ENCODE data around the gene PIP5KL1. TPM values are rescaled to one million over a fixed set of nuclear protein-coding genes. Genes with fewer than 3 reads are reported as not detected.

PIP5KL1 gene
- total and polyA plus RNA-seq, 7 experiments from 2014 or later = 0.17 to 2.9 (median 1.9) TPM; not detected in 1

DNA sequence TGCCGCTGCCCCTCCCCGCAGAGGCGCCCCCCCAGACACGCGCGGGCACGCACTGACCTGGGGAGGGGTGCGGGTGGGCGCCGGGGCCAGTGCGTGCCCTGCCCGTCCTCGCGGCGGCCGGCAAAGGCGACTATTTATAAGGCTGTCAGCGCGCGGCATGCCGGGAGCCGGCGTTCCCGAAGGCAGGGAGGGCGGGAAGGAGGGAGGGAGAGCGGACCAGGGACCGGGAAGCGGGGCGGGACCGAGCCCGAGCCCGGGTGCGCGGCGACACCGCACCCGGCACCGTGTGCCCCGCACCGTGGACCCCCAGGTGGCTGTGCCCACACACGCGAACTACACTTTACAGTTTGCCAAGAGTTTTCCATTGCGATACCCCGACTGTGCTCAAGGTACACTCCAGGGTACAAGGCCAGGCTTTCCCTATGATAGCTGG lies 53.0 kb downstream of the PIP5KL1 start, which contains the start of gene AK1:
AK1 (minus strand) TSS at position 110 of the 433 bp plus-strand sequence. CDS start 3,058 bp downstream, outside the sequence.
- intact Hi-C loops (cut with micrococcal nuclease) = no loop called here
- Mint-ChIP-seq H3K27me3 (peaks cover 0 to 8% (median 0%) of the 10 kb centered on the region in 5 donors), H3K36me3 (peaks cover 0 to 11% (median 9%) of the 10 kb centered on the region in 5 donors), H3K9me3 (no peaks in the 10 kb centered on the region), H3K4me3 (peak within 1 kb of the TSS in 6 of 10 donors; percentile 34 to 64 (median 45)), H3K27ac (peak within 1 kb of the TSS in 2 of 9 donors; percentile 31 to 50), H3K4me1 (peaks cover 0 to 10% (median 6%) of the 10 kb centered on the region in 7 donors)
- Histone ChIP-seq H3K27ac (ENCODE audit: low read depth, low read length) (no peak within 1 kb of the TSS), H3K4me1 (ENCODE audit: control insufficient read depth in 2 of 2, insufficient read depth in 2 of 2, low read length in 2 of 2) (no peaks in the 10 kb centered on the region), H3K27me3 (ENCODE audit: control insufficient read depth in 2 of 2, insufficient read depth in 2 of 2, low read length in 2 of 2) (peaks cover 0 to 4% of the 10 kb centered on the region in 2 donors), H3K9me3 (ENCODE audit: control insufficient read depth in 2 of 3, low read length in 3 of 3) (no peaks in the 10 kb centered on the region), H3K4me3 (ENCODE audit: low read length) (no peak within 1 kb of the TSS), H3K36me3 (ENCODE audit: control insufficient read depth in 2 of 3, insufficient read depth in 3 of 3, low read length in 3 of 3) (no peaks in the 10 kb centered on the region)
- CTCF ChIA-PET = no interaction called here
- ATAC-seq (no peak), DNase-seq (no peak)
- POLR2A ChIA-PET = interaction anchor here (2.8 kb wide), 1 partner anchor 43 kb away, joined by 7 read pairs; no protein-coding TSS in a partner anchor

DNA sequence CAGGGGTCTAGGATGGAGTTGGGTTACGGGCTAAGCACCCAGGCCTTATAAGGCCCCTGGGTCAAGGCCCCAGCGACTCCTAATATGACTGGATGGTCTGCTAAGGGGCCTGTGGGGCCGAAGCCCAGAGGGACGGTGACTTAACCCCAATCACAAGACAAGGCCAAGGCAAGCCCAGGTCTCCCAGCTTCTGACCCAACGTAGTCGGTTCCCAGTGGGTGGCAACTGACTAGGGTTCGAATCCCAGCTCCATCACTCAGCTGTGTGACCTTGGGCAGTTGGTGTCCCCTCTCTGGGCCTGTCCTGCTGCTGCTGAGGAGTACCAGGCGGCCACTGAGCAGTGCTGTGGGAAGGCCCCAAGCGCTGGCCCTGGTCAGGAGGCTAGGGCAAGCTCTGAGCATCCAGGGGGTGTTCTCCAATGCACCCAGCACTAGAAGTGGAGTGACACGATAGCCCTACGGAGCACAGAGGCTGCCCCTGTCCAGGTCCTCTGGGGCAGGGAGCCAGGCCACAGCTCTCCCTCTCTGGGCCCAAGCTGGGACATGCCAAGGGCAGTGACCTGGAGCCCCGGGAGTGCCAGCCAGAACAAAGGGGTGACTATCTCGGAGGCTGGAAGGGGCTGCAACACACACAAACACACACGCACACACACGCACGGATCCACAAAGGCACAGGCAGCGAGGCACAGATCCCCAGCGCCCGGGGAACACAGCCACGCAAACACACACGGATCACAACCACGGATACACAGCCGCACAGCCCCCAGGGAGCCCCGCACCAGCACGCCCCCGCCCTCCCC lies 53.6 kb downstream of the PIP5KL1 start:
- ChIA-PET POLR2A (interaction anchor here (2.8 kb wide), 1 partner anchor 44 kb away, joined by 7 read pairs; no protein-coding TSS in a partner anchor), CTCF (no interaction called here)
- Histone ChIP-seq H3K4me3 (ENCODE audit: low read length) (no peak overlapping the region), H3K9me3 (ENCODE audit: control insufficient read depth in 2 of 3, low read length in 3 of 3) (no peaks in the 10 kb centered on the region), H3K27me3 (ENCODE audit: control insufficient read depth in 2 of 2, insufficient read depth in 2 of 2, low read length in 2 of 2) (peaks cover 0 to 4% of the 10 kb centered on the region in 2 donors), H3K36me3 (ENCODE audit: control insufficient read depth in 2 of 3, insufficient read depth in 3 of 3, low read length in 3 of 3) (no peaks in the 10 kb centered on the region), H3K4me1 (ENCODE audit: control insufficient read depth in 2 of 2, insufficient read depth in 2 of 2, low read length in 2 of 2) (no peaks in the 10 kb centered on the region), H3K27ac (ENCODE audit: low read depth, low read length) (no peak overlapping the region)
- H3K4me3 Mint-ChIP-seq = peak overlapping the region in 5 of 10 donors; percentile 28 to 60 (median 53)
- peaks cover 0 to 10% (median 4%) of the 10 kb centered on the region in 7 donors for H3K4me1 Mint-ChIP-seq
- peaks cover 0 to 11% (median 9%) of the 10 kb centered on the region in 5 donors for H3K36me3 Mint-ChIP-seq
- intact Hi-C loops (cut with micrococcal nuclease) = no loop called here
- H3K27ac Mint-ChIP-seq = peak overlapping the region in 1 of 9 donors; percentile 9
- no peaks in the 10 kb centered on the region for H3K9me3 Mint-ChIP-seq
- no peak for DNase-seq
- peaks cover 0 to 8% (median 0%) of the 10 kb centered on the region in 5 donors for H3K27me3 Mint-ChIP-seq
- ATAC-seq = no peak

DNA sequence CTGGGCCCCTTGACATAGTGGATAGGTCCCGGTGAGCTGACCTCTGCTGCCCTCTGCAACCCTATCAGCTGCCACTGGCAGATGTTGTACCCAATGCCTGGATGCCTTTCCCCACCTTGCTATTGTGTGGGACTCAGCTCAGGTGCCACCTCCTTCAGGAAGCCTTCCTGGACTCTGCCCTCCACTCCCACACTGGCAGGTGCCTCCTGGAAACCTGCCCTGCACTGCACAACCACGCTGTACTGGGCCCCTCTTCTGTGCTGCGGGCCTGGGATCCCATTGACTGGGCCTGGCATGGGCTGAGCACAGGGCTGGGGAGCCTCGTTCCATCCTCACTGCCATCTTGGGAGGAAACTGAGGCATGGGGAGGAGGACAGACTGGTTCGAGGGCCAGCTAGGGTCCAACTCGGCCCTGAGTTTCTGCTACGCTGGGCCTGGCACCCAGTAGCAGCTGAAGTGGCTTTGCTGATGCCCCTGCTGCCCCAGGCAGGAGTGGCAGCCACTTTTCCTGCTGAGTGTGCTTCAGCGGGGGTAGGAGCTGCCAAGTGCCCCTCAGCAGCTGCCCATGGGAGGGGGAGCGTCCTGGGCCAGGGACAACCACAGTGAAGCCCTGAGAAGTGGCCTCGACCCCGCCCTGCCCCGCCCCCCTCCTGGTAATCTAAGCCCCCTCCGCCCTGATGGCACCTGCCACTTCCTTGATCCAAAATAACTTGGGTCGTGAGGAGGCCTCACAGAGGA lies 54.4 kb downstream of the PIP5KL1 start:
- Mint-ChIP-seq H3K4me1 (peaks cover 0 to 10% (median 2%) of the 10 kb centered on the region in 7 donors), H3K27me3 (peaks cover 0 to 8% (median 0%) of the 10 kb centered on the region in 5 donors), H3K9me3 (no peaks in the 10 kb centered on the region), H3K27ac (peak overlapping the region in 1 of 9 donors; percentile 72), H3K36me3 (peaks cover 0 to 11% (median 7%) of the 10 kb centered on the region in 5 donors), H3K4me3 (no peak overlapping the region)
- H3K9me3 ChIP-seq (ENCODE audit: control insufficient read depth in 2 of 3, low read length in 3 of 3) = no peaks in the 10 kb centered on the region
- ATAC-seq (no peak), DNase-seq (no peak)
- H3K4me1 ChIP-seq (ENCODE audit: control insufficient read depth in 2 of 2, insufficient read depth in 2 of 2, low read length in 2 of 2) = no peaks in the 10 kb centered on the region
- peaks cover 0 to 4% of the 10 kb centered on the region in 2 donors for H3K27me3 ChIP-seq (ENCODE audit: control insufficient read depth in 2 of 2, insufficient read depth in 2 of 2, low read length in 2 of 2)
- intact Hi-C loops (cut with micrococcal nuclease) = no loop called here
- POLR2A ChIA-PET = interaction anchor here (0.9 to 2.8 kb wide), 2 partner anchors 11 to 45 kb away, joined by 3 to 7 read pairs; no protein-coding TSS in a partner anchor
- CTCF ChIA-PET = no interaction called here
- no peaks in the 10 kb centered on the region for H3K36me3 ChIP-seq (ENCODE audit: control insufficient read depth in 2 of 3, insufficient read depth in 3 of 3, low read length in 3 of 3)
- H3K27ac ChIP-seq (ENCODE audit: low read depth, low read length) = no peak overlapping the region
- no peak overlapping the region for H3K4me3 ChIP-seq (ENCODE audit: low read length)

DNA sequence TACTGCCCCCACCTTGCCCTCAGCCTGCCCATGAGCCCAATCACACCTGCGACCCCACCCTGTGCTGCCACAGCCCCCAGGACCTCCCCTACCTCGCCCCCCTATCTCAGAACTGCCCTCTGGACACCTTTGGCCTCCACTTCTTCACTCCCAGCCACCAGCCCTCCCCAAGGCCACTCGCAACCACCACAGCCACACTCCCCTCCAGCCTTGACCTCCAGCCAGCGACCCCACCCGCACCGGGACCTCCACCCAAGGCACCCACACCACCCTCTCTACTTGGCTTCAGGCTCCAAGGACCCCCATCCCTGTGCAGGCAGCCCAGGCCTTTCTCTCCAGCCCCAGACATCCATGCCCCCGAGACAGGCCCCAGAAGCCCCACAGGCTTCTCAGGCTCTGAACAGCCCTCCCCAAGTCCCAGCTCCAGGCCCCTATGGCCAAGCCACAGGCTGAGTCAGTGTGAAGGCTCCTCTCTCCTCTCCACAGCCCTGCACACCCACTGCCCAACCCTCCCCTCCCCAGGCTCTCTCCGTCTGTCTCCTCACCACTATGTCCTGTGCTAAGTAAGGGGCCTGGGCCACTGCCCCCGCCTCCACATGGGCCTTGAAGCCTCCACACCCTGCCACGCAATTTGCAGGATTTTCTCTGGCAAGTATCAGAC lies 55.1 kb downstream of the PIP5KL1 start:
- no peak overlapping the region for H3K27ac ChIP-seq (ENCODE audit: low read depth, low read length)
- Mint-ChIP-seq H3K4me1 (peaks cover 0 to 10% (median 0%) of the 10 kb centered on the region in 7 donors), H3K36me3 (peaks cover 0 to 11% (median 6%) of the 10 kb centered on the region in 5 donors), H3K9me3 (no peaks in the 10 kb centered on the region), H3K27ac (no peak overlapping the region), H3K27me3 (peaks cover 0 to 8% (median 0%) of the 10 kb centered on the region in 5 donors), H3K4me3 (no peak overlapping the region)
- H3K4me3 ChIP-seq (ENCODE audit: low read length) = no peak overlapping the region
- CTCF ChIA-PET = no interaction called here
- ATAC-seq = no peak
- intact Hi-C loops (cut with micrococcal nuclease) = no loop called here
- no peaks in the 10 kb centered on the region for H3K4me1 ChIP-seq (ENCODE audit: control insufficient read depth in 2 of 2, insufficient read depth in 2 of 2, low read length in 2 of 2)
- peaks cover 0 to 4% of the 10 kb centered on the region in 2 donors for H3K27me3 ChIP-seq (ENCODE audit: control insufficient read depth in 2 of 2, insufficient read depth in 2 of 2, low read length in 2 of 2)
- no peaks in the 10 kb centered on the region for H3K36me3 ChIP-seq (ENCODE audit: control insufficient read depth in 2 of 3, insufficient read depth in 3 of 3, low read length in 3 of 3)
- POLR2A ChIA-PET = interaction anchor here (0.9 kb wide), 1 partner anchor 10 kb away, joined by 3 read pairs; no protein-coding TSS in a partner anchor
- DNase-seq = no peak
- no peaks in the 10 kb centered on the region for H3K9me3 ChIP-seq (ENCODE audit: control insufficient read depth in 2 of 3, low read length in 3 of 3)

DNA sequence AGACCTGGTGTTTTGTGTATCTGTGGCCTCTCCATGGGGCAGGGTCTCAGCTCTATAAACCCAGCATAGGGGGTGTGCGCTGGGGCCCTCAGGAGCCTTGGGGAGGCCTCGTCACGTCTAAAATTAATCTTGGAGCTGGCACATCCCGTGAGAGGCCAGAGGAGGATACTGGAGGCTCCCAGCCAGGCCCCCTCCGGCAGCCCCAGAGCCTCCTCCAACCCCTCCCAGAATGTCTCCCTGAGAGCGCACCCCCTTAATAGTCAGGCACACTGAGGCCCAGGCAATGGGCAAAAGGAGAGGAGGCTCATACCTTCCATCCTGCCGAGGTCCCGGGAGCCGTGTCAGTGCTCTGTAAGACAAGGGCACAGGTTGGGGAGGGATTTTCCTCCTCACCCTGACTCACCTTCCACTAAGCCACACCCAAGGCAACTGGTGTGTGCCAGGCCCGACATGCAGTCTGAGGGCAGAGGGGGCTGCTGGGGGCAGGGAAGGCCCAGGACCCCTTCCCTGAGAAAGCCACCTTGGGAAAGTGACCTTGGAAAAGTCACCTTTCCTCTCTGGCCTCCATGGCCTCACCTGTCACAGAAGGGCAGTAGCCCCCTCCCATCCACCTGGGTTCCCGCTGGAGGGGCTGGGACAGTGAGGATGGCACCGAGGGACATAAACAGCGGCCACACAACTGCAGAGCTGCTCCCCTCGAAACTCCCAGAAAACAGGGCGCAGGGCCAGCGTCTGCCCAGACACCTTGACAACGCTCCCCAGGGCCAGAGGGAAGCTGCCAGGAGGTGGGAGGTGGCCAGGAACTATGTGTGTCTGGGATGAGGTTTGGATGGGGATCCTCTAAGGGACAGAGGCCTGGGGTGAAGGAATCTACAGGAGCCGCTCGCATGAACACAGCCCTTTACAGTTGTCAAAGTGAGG lies 56.0 kb downstream of the PIP5KL1 start:
- DNase-seq (no peak), ATAC-seq (no peak)
- ChIA-PET CTCF (no interaction called here), POLR2A (interaction anchor here (1.3 kb wide), 1 partner anchor 11 kb away, joined by 3 read pairs; no protein-coding TSS in a partner anchor)
- Histone ChIP-seq H3K9me3 (ENCODE audit: control insufficient read depth in 2 of 3, low read length in 3 of 3) (no peaks in the 10 kb centered on the region), H3K4me3 (ENCODE audit: low read length) (no peak overlapping the region), H3K27me3 (ENCODE audit: control insufficient read depth in 2 of 2, insufficient read depth in 2 of 2, low read length in 2 of 2) (peaks cover 0 to 4% of the 10 kb centered on the region in 2 donors), H3K4me1 (ENCODE audit: control insufficient read depth in 2 of 2, insufficient read depth in 2 of 2, low read length in 2 of 2) (no peaks in the 10 kb centered on the region), H3K36me3 (ENCODE audit: control insufficient read depth in 2 of 3, insufficient read depth in 3 of 3, low read length in 3 of 3) (no peaks in the 10 kb centered on the region), H3K27ac (ENCODE audit: low read depth, low read length) (no peak overlapping the region)
- Mint-ChIP-seq H3K9me3 (no peaks in the 10 kb centered on the region), H3K27me3 (peaks cover 0 to 8% (median 0%) of the 10 kb centered on the region in 5 donors), H3K4me3 (no peak overlapping the region), H3K36me3 (peaks cover 0 to 11% (median 6%) of the 10 kb centered on the region in 5 donors), H3K27ac (no peak overlapping the region), H3K4me1 (peaks cover 0 to 10% (median 0%) of the 10 kb centered on the region in 7 donors)
- intact Hi-C loops (cut with micrococcal nuclease) = no loop called here

Data from naive thymus-derived CD4-positive, alpha-beta T cell (primary cell).